Stimulated activated CD8-positive, alpha-beta memory T cell treated with anti-CD3 and anti-CD28 coated beads, Interleukin-15, amount 100 ng/mL, for 24 hours (primary cell): Measurements from ENCODE around the gene MGAT5B.

Source experiments
- DNase-seq: peaks from one replicate; pipeline ENCODE4 v3.0.0-alpha.2; 2020; ENCODE audit warnings: low read depth

Gene MGAT5B

DNA sequence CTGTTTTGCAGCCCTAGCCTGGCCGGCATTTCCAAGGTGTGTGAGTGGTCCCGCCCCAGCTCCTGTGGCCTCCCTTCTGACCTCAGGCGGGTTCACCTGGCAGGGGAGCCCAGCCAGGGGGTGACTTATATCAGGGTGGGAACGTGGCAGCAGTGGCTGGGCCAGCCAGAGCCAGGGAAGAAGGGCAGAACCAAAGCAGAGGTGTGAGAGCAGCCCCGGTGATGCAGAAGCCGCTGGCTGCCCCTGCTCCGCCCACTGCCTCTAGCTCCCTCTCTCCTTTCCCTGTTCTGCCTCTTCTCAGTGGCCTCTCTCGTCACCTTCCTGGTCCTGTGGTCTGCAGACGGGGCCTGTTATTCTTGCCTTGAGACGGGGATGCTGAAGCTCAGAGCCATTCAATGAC, 12.1 kb downstream of the MGAT5B start:
- no peak for DNase-seq

- DNase-seq: no peak
Measured at GRCh38 chr17:76880971-76881370, 12.8 kb downstream of the MGAT5B start.

DNA sequence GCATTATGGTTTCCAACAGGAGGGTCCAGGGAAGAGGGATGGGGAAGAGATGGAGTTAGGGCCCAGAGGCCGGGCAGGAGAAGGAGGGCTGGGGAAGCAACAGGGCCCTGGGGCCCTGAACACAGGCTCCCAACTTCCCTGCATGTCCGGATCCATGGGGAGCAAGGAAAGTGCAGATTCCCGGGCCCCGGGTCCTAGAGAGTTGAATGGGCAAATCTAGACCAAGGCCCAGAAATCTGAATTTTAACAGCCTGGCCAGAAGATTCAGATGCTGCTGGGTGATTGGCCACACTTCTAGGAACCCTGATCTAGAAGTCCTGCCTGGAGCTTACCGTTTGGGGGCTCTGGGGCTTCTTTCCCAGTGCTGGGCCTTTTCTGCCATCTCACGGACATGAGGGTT, 13.2 kb downstream of the MGAT5B start:
- no peak for DNase-seq

DNA sequence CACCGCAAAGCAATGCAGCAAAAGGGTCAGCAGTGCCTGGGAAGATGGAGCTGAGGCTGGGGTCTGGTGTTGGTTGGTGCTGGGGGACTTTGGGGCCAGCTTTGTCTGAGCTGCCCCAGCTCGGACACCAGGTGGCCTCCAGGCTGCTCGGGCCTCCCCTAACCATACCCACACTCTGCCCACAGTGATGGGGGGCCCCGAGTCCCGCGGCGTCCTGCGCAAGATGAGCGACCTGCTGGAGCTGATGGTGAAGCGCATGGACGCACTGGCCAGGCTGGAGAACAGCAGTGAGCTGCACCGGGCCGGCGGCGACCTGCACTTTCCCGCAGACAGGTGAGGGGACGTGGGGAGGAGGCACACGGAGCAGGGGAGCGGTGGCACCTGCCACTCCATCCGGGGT, 13.8 kb downstream of the MGAT5B start:
- DNase-seq: no peak

DNA sequence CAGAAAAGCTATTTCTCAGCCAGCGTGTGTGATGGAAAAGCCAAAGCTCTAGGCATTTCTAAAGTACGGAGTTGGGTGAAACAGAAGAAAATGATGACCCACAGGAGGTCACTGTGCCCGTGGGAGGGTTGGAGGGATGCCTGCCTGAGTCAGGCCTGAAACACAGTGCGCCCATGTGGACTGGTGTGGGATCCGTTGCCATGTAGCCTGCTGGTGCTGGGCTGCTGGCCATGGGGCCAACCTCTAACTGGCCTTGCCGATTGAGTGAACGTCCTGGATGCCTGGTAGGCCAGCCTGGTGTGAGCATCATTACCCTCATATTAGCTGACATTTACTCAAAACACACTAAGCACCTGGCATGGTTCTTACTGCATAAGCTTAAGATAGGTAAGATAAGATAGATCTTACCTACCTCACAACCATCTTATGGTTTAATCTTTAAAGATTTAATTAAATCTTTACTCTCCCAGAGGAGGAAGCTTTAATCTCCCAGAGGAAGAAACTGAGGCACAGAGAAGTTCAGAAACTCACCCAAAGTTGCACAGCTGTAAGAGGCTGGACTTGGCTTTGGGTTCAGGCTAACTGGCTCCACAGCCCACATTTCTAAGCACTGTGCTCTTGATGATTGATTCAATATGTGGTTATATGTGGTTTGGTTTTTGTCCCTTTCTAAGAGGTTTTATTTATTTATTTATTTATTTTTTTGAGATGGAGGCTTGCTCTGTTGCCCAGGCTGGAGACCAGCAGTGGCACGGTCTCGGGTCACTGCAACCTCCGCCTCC, 15.7 kb downstream of the MGAT5B start:
- DNase-seq: no peak

GRCh38 chr17:76884995-76885893, 17.0 kb downstream of the MGAT5B start:
- no peak for DNase-seq

DNA sequence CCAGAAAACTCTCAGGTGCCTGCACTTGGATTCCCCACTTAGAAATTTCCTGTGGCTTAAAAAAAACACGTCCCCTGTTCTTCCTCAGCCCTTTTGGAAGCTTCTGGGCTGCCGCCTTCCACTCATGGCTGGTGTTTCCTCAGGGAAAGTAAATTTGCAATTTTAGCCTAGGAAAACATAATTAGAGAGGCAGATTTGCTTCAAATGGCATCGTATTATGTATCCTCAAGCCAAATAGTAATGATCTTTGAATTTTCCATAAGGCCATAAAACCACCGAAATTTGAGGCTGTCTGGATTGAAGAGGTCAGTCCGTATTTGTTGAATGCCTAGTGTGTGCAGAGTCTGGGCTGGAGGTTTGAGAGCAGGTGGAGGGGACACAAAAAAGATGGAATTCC, 17.7 kb downstream of the MGAT5B start:
- no peak for DNase-seq

- no peak for DNase-seq
Measured at GRCh38 chr17:76886395-76886794, 18.2 kb downstream of the MGAT5B start.

GRCh38 chr17:76887802-76888201, 19.6 kb downstream of the MGAT5B start:
- no peak for DNase-seq

DNA sequence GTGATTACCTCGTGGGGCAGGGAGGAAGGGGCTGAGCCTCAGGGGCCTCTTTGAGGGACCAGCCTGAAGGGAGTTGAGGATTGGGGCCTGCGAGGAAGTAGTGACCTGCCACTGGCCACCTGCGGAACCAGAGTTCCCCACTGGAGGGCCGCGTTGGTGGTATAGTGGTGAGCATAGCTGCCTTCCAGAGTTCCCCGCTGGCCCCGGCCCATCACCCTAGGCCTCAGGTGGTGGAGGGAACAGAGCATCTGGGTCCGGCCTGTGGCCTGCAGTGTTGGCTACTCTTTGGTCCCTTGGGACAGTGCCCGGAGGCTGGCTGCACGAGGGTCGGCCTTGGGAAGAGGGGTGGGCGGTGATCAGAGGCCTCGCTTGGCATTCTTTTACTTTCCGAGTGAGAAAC, 20.5 kb downstream of the MGAT5B start:
- DNase-seq: no peak

- DNase-seq: no peak
Measured at GRCh38 chr17:76889323-76889722, 21.1 kb downstream of the MGAT5B start.

GRCh38 chr17:76892329-76892728, 24.1 kb downstream of the MGAT5B start:
- no peak for DNase-seq

DNA sequence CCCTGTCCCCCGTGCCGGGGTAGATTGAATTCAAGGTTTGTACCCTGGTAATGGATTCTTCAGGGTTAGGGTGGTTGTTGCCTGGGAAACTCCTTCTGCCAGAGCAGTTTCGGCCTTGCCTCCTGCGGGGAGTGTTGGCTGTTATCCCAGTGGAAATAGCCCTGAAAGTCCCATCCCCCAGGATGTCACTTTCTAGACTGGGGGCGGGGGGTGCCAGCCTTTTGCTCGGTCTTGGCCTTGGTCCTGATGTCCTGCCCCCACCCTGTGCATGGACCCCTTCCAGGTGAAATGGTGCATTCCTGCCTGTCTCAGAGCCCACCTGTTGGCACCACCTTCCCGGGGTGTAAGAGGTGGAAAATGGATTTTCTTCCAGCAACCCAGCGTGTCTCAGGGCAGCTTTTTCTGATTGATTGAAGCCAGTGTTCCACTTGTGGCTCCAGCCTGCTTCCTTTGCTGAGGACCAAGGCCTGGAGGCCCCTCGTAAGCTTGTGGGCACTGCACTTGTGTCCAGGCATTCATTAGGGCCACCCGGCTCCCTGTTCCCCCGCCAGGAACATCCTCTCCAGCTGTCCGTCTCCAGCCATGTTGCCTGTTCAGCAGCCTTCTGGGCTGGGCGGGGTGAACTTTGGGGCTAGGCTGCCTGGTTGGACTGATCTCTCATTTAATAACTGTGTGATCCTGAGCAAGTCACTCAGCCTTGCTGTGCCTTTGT, 25.6 kb downstream of the MGAT5B start:
- DNase-seq: no peak

DNA sequence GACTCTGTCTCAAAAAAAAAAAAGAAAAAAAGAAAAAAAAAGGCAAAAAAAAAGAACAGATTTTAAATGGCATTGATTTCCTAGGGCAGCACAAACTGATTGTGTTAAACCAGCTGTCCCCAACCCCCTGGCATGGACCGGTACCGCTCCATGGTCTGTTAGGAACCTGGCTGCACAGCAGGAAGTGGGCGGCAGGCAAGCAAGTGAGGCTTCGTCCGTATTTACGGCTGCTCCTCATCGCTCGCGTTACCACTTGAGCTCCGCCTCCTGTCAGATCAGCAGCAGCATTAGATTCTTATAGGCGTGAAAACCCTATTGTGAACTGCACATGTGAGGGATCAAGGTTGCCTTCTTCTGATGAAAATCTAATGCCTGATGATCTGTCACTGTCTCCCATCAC, 26.6 kb downstream of the MGAT5B start:
- no peak for DNase-seq

DNA sequence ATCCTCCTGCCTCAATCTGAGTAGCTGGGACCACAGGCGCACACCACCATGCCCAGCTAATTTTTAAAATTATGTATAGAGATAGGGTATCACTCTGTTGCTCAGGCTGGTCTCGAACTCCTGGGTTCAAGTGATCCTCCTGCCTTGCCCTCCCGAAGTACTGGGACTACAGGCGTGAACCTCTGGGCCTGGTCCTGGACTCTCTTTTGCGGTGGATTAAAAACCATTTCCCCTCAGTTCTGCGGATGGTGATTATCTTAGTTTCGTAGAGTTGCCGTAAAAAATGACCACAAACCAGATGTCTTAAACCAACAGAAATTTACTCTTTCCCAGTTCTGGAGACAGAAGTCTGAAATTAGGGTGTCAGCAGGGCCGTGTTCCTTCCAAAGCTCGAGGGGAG, 28.8 kb downstream of the MGAT5B start:
- no peak for DNase-seq

- DNase-seq: no peak
Measured at GRCh38 chr17:76899414-76899813, 31.2 kb downstream of the MGAT5B start.

GRCh38 chr17:76900723-76901122, 32.5 kb downstream of the MGAT5B start:
- DNase-seq: no peak

GRCh38 chr17:76901542-76902197, 33.5 kb downstream of the MGAT5B start:
- DNase-seq: no peak

GRCh38 chr17:76902476-76902875, 34.3 kb downstream of the MGAT5B start:
- no peak for DNase-seq

- DNase-seq: no peak
Measured at GRCh38 chr17:76903631-76904030, 35.4 kb downstream of the MGAT5B start.

GRCh38 chr17:76904116-76904515, 35.9 kb downstream of the MGAT5B start:
- DNase-seq: no peak

GRCh38 chr17:76905036-76905435, 36.8 kb downstream of the MGAT5B start:
- no peak for DNase-seq
